C4-2B (cell line): ENCODE measurements around the gene FLVCR2.

Experiments
- CTCF ChIP-seq: fragments of 450-650 bp; conservative IDR thresholded peaks from 2 replicates; pipeline ENCODE4 v1.5.1; 2017; ENCODE audit warnings: mild to moderate bottlenecking
- ZFX ChIP-seq: fragments of 450-650 bp; IDR thresholded peaks from 2 replicates; pipeline ENCODE4 v1.6.1; 2017

- TF ChIP-seq CTCF (no peak), ZFX (no peak)
Measured at GRCh38 chr14:75643985-75644384, 65.6 kb downstream of the FLVCR2 start.
